T-helper 2 cell treated with Interferon-gamma antibody and Interleukin-4, amounts not matched to agents 5 μg/mL and 100 μg/mL, for 36 hours (primary cell): ENCODE measurements around the gene RNF149.

Source experiments
- DNase-seq: peaks from one replicate; pipeline ENCODE4 v3.0.0; 2021; ENCODE audit warnings: low spot score
- H3K27ac Mint-ChIP-seq: one replicate; pipeline ENCODE4 v1.8.0; 2021; ENCODE audit warnings: mild to moderate bottlenecking, mixed read lengths
- H3K27me3 Mint-ChIP-seq: one replicate; pipeline ENCODE4 v1.8.0; 2021; ENCODE audit warnings: low read depth, mixed read lengths
- H3K36me3 Mint-ChIP-seq: one replicate; pipeline ENCODE4 v1.8.0; 2021; ENCODE audit warnings: low read depth, mixed read lengths
- H3K4me1 Mint-ChIP-seq: one replicate; pipeline ENCODE4 v1.8.0; 2021; ENCODE audit warnings: low read depth, mixed read lengths
- H3K4me3 Mint-ChIP-seq: one replicate; pipeline ENCODE4 v1.8.0; 2022; ENCODE audit warnings: mild to moderate bottlenecking, moderate library complexity, mixed read lengths
- H3K9me3 Mint-ChIP-seq: one replicate; pipeline ENCODE4 v1.8.0; 2021; ENCODE audit warnings: mixed read lengths

RNF149 gene

GRCh38 chr2:101296371-101296770, 12.1 kb downstream of the RNF149 start:
- Mint-ChIP-seq H3K4me1 (peaks cover 27% of the 10 kb centered on the region), H3K27ac (no peak overlapping the region), H3K36me3 (peaks cover 40% of the 10 kb centered on the region), H3K9me3 (no peaks in the 10 kb centered on the region), H3K27me3 (no peaks in the 10 kb centered on the region), H3K4me3 (no peak overlapping the region)
- DNase-seq = no peak

GRCh38 chr2:101295895-101296294, 12.6 kb downstream of the RNF149 start:
- H3K4me1 Mint-ChIP-seq = peaks cover 25% of the 10 kb centered on the region
- no peak overlapping the region for H3K4me3 Mint-ChIP-seq
- no peak overlapping the region for H3K27ac Mint-ChIP-seq
- DNase-seq = no peak
- peaks cover 39% of the 10 kb centered on the region for H3K36me3 Mint-ChIP-seq
- no peaks in the 10 kb centered on the region for H3K9me3 Mint-ChIP-seq
- no peaks in the 10 kb centered on the region for H3K27me3 Mint-ChIP-seq

GRCh38 chr2:101294861-101295260, 13.6 kb downstream of the RNF149 start:
- no peaks in the 10 kb centered on the region for H3K27me3 Mint-ChIP-seq
- H3K4me3 Mint-ChIP-seq = no peak overlapping the region
- H3K9me3 Mint-ChIP-seq = no peaks in the 10 kb centered on the region
- peaks cover 39% of the 10 kb centered on the region for H3K36me3 Mint-ChIP-seq
- DNase-seq = no peak
- no peak overlapping the region for H3K27ac Mint-ChIP-seq
- peaks cover 18% of the 10 kb centered on the region for H3K4me1 Mint-ChIP-seq

GRCh38 chr2:101293544-101293943, 15.0 kb downstream of the RNF149 start:
- DNase-seq = no peak
- Mint-ChIP-seq H3K9me3 (no peaks in the 10 kb centered on the region), H3K4me1 (peaks cover 12% of the 10 kb centered on the region), H3K27ac (no peak overlapping the region), H3K36me3 (peaks cover 39% of the 10 kb centered on the region), H3K27me3 (no peaks in the 10 kb centered on the region), H3K4me3 (no peak overlapping the region)

GRCh38 chr2:101291973-101292372, 16.5 kb downstream of the RNF149 start:
- Mint-ChIP-seq H3K4me1 (peaks cover 8% of the 10 kb centered on the region), H3K27ac (no peak overlapping the region), H3K9me3 (no peaks in the 10 kb centered on the region), H3K27me3 (no peaks in the 10 kb centered on the region), H3K4me3 (no peak overlapping the region), H3K36me3 (peaks cover 46% of the 10 kb centered on the region)
- DNase-seq = no peak

GRCh38 chr2:101290711-101291110, 17.8 kb downstream of the RNF149 start:
- H3K9me3 Mint-ChIP-seq = no peaks in the 10 kb centered on the region
- peaks cover 51% of the 10 kb centered on the region for H3K36me3 Mint-ChIP-seq
- H3K27ac Mint-ChIP-seq = no peak overlapping the region
- H3K4me1 Mint-ChIP-seq = peaks cover 4% of the 10 kb centered on the region
- H3K4me3 Mint-ChIP-seq = no peak overlapping the region
- H3K27me3 Mint-ChIP-seq = no peaks in the 10 kb centered on the region
- no peak for DNase-seq

- Mint-ChIP-seq H3K4me3 (no peak overlapping the region), H3K36me3 (peaks cover 63% of the 10 kb centered on the region), H3K9me3 (no peaks in the 10 kb centered on the region), H3K27me3 (no peaks in the 10 kb centered on the region), H3K4me1 (peaks cover 10% of the 10 kb centered on the region), H3K27ac (no peak overlapping the region)
- no peak for DNase-seq
Measured at GRCh38 chr2:101287303-101287702, 21.2 kb downstream of the RNF149 start.

- no peak overlapping the region for H3K27ac Mint-ChIP-seq
Measured at GRCh38 chr2:101286684-101287083, 21.8 kb downstream of the RNF149 start.

GRCh38 chr2:101282980-101283379, 25.5 kb downstream of the RNF149 start:
- peaks cover 12% of the 10 kb centered on the region for H3K4me1 Mint-ChIP-seq
- no peak overlapping the region for H3K4me3 Mint-ChIP-seq
- peaks cover 79% of the 10 kb centered on the region for H3K36me3 Mint-ChIP-seq
- no peaks in the 10 kb centered on the region for H3K27me3 Mint-ChIP-seq
- peak overlapping the region; percentile 42 for H3K27ac Mint-ChIP-seq
- H3K9me3 Mint-ChIP-seq = no peaks in the 10 kb centered on the region
- no peak for DNase-seq

More at GRCh38 chr2:101286684-101287083, 21.8 kb downstream of the RNF149 start:
- Mint-ChIP-seq H3K36me3 (peaks cover 68% of the 10 kb centered on the region), H3K4me1 (peaks cover 10% of the 10 kb centered on the region), H3K27me3 (no peaks in the 10 kb centered on the region), H3K9me3 (no peaks in the 10 kb centered on the region), H3K4me3 (no peak overlapping the region)
- no peak for DNase-seq

GRCh38 chr2:101281482-101281881, 27.0 kb downstream of the RNF149 start:
- Mint-ChIP-seq H3K36me3 (peaks cover 75% of the 10 kb centered on the region), H3K27me3 (no peaks in the 10 kb centered on the region), H3K27ac (no peak overlapping the region), H3K4me1 (peaks cover 9% of the 10 kb centered on the region), H3K4me3 (no peak overlapping the region), H3K9me3 (no peaks in the 10 kb centered on the region)
- no peak for DNase-seq

- H3K9me3 Mint-ChIP-seq = no peaks in the 10 kb centered on the region
- H3K4me1 Mint-ChIP-seq = peaks cover 7% of the 10 kb centered on the region
- peak overlapping the region; percentile 20 for H3K27ac Mint-ChIP-seq
- H3K4me3 Mint-ChIP-seq = no peak overlapping the region
- no peak for DNase-seq
- H3K27me3 Mint-ChIP-seq = no peaks in the 10 kb centered on the region
- H3K36me3 Mint-ChIP-seq = peaks cover 65% of the 10 kb centered on the region
Measured at GRCh38 chr2:101278925-101279324, 29.6 kb downstream of the RNF149 start.

GRCh38 chr2:101277111-101277510, 31.4 kb downstream of the RNF149 start:
- Mint-ChIP-seq H3K27me3 (no peaks in the 10 kb centered on the region), H3K36me3 (peaks cover 67% of the 10 kb centered on the region), H3K9me3 (no peaks in the 10 kb centered on the region), H3K27ac (no peak overlapping the region), H3K4me1 (peaks cover 23% of the 10 kb centered on the region), H3K4me3 (no peak overlapping the region)
- DNase-seq = no peak

- H3K27me3 Mint-ChIP-seq = no peaks in the 10 kb centered on the region
- peaks cover 35% of the 10 kb centered on the region for H3K4me1 Mint-ChIP-seq
- peak overlapping the region; percentile 3 for H3K4me3 Mint-ChIP-seq
- H3K36me3 Mint-ChIP-seq = peaks cover 70% of the 10 kb centered on the region
- H3K27ac Mint-ChIP-seq = no peak overlapping the region
- H3K9me3 Mint-ChIP-seq = no peaks in the 10 kb centered on the region
- DNase-seq = no peak
Measured at GRCh38 chr2:101274142-101274541, 34.4 kb downstream of the RNF149 start.

- no peak for DNase-seq
- Mint-ChIP-seq H3K4me3 (peak overlapping the region; percentile 59), H3K27me3 (no peaks in the 10 kb centered on the region), H3K27ac (peak overlapping the region; percentile 75), H3K9me3 (no peaks in the 10 kb centered on the region), H3K36me3 (peaks cover 72% of the 10 kb centered on the region), H3K4me1 (peaks cover 39% of the 10 kb centered on the region)
Measured at GRCh38 chr2:101273056-101273455, 35.4 kb downstream of the RNF149 start.

- H3K27me3 Mint-ChIP-seq = no peaks in the 10 kb centered on the region
- peaks cover 45% of the 10 kb centered on the region for H3K4me1 Mint-ChIP-seq
- peak overlapping the region; percentile 75 for H3K27ac Mint-ChIP-seq
- H3K4me3 Mint-ChIP-seq = peak overlapping the region; percentile 63
- no peaks in the 10 kb centered on the region for H3K9me3 Mint-ChIP-seq
- peaks cover 72% of the 10 kb centered on the region for H3K36me3 Mint-ChIP-seq
- DNase-seq = no peak
Measured at GRCh38 chr2:101272045-101272784, 36.3 kb downstream of the RNF149 start.
